CD4-positive, alpha-beta T cell treated with Interleukin-6 at 100 ng/mL for 8 hours (primary cell): ENCODE results near the gene KIR2DL1.
"Not testable (repeated sequence)": the region's sequence is repeated elsewhere in the genome, so short reads cannot be mapped to it uniquely, and the experiment has no call there.

Experiments
- DNase-seq: peaks from one replicate; pipeline ENCODE4 v3.0.0-alpha.2; 2020; ENCODE audit warnings: mixed read lengths, low spot score

Gene KIR2DL1

DNA sequence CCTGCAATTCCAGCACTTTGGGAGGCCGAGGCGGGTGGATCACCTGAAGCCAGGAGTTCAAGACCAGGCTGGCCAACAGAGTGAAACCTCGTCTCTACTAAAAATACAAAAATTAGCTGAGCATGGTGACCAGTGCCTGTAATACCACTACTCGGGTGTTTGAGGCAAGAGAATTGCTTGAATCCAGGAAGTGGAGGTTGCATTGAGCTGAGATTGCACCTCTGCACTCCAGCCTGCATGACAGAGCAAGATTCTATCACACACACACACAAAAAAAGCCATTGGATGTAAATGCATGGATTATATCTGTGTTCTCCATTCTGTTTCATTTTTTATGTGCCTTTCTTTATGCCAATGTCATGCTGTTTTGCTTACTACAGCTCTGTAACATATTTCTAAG is 54.8 kb downstream of the KIR2DL1 start:
- not testable (repeated sequence) for DNase-seq

GRCh38 chr19:54825326-54825725 is 55.7 kb downstream of the KIR2DL1 start:
- not testable (repeated sequence) for DNase-seq

GRCh38 chr19:54828064-54828463 is 58.5 kb downstream of the KIR2DL1 start:
- DNase-seq: not testable (repeated sequence)

- DNase-seq: not testable (repeated sequence)
Measured at GRCh38 chr19:54832496-54832895, 62.9 kb downstream of the KIR2DL1 start, which contains the start of gene KIR2DS4. KIR2DS4 (plus strand) TSS chr19:54832676.
